Measurements from ENCODE around the gene EPS15.

EPS15 gene

GRCh38 chr1:51373898-51374297 lies 145.2 kb downstream of the EPS15 start:
- DNase-seq = no peak

- DNase-seq = no peak
Observed at GRCh38 chr1:51372561-51372960, 146.5 kb downstream of the EPS15 start.

- DNase-seq = no peak
Observed at GRCh38 chr1:51369171-51369570, 149.9 kb downstream of the EPS15 start.

- no peak for DNase-seq
Observed at GRCh38 chr1:51365774-51366173, 153.3 kb downstream of the EPS15 start.

GRCh38 chr1:51359879-51360278 lies 159.2 kb downstream of the EPS15 start:
- DNase-seq = no peak

- DNase-seq = no peak
Observed at GRCh38 chr1:51355382-51355781, 163.7 kb downstream of the EPS15 start.

- DNase-seq = no peak
Observed at GRCh38 chr1:51354416-51354815, 164.7 kb downstream of the EPS15 start.

GRCh38 chr1:51351907-51352306 lies 167.2 kb downstream of the EPS15 start:
- DNase-seq = no peak

- DNase-seq = no peak
Observed at GRCh38 chr1:51349862-51350261, 169.2 kb downstream of the EPS15 start.

- no peak for DNase-seq
Observed at GRCh38 chr1:51348147-51348527, 170.9 kb downstream of the EPS15 start.

GRCh38 chr1:51347398-51348146 lies 171.5 kb downstream of the EPS15 start:
- DNase-seq = no peak

GRCh38 chr1:51346086-51346942 lies 172.8 kb downstream of the EPS15 start:
- no peak for DNase-seq

- DNase-seq = no peak
Observed at GRCh38 chr1:51345300-51345687, 173.8 kb downstream of the EPS15 start.

GRCh38 chr1:51344602-51345299 lies 174.3 kb downstream of the EPS15 start:
- no peak for DNase-seq

- DNase-seq = no peak
Observed at GRCh38 chr1:51344276-51344601, 174.8 kb downstream of the EPS15 start.

- DNase-seq = no peak
Observed at GRCh38 chr1:51343624-51344023, 175.4 kb downstream of the EPS15 start.

GRCh38 chr1:51342591-51343206 lies 176.4 kb downstream of the EPS15 start:
- DNase-seq = no peak

GRCh38 chr1:51341876-51342496 lies 177.1 kb downstream of the EPS15 start:
- DNase-seq = peak; percentile 23

- no peak for DNase-seq
Observed at GRCh38 chr1:51340380-51340779, 178.7 kb downstream of the EPS15 start.

GRCh38 chr1:51336711-51337110 lies 182.4 kb downstream of the EPS15 start:
- no peak for DNase-seq

- DNase-seq = no peak
Observed at GRCh38 chr1:51336004-51336403, 183.1 kb downstream of the EPS15 start.

- DNase-seq = peak; percentile 70
Observed at GRCh38 chr1:51331206-51332100, 187.6 kb downstream of the EPS15 start.
